Measurements from ENCODE around the gene MACROD1.
"Not testable (repeated sequence)": the region's sequence is repeated elsewhere in the genome, so short reads cannot be mapped to it uniquely, and the experiment has no call there.

Gene MACROD1

DNA sequence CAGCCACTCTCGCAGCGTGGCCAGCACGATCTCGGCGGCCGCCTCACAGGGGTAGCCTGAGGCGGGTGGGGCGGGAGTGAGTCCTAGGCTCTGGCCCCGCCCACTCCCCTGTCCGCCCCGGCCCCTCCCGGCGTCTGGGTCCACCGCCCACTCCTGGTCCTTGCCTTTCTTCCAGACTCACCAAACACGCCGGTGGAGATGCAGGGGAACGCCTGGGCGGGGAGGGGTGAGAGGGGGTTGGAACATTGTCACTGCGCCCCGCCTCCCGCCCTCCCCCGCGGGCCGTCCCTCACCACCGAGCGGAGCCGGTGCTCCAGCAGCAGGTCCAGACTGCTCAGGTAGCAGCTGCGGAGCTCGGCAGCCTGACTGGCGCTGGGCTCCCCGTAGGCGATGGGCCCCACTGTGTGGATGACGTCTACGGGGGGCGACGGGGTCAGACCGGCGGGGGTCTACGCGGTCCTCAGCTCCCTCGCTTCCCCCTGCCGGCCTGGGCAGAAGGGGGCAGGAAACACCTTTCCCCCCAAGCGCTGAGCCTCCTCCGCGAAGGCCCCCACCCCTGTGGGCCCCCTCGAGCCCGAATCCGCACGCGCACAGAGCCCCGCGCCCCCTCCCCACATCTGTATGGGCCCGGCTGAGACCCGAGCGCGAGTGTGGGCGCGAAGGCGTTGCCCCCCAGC is 166.4 kb downstream of the MACROD1 start:
- peak; percentile 24 to 54 for DNase-seq (ENCODE audit: low read depth in 2 of 2)

DNA sequence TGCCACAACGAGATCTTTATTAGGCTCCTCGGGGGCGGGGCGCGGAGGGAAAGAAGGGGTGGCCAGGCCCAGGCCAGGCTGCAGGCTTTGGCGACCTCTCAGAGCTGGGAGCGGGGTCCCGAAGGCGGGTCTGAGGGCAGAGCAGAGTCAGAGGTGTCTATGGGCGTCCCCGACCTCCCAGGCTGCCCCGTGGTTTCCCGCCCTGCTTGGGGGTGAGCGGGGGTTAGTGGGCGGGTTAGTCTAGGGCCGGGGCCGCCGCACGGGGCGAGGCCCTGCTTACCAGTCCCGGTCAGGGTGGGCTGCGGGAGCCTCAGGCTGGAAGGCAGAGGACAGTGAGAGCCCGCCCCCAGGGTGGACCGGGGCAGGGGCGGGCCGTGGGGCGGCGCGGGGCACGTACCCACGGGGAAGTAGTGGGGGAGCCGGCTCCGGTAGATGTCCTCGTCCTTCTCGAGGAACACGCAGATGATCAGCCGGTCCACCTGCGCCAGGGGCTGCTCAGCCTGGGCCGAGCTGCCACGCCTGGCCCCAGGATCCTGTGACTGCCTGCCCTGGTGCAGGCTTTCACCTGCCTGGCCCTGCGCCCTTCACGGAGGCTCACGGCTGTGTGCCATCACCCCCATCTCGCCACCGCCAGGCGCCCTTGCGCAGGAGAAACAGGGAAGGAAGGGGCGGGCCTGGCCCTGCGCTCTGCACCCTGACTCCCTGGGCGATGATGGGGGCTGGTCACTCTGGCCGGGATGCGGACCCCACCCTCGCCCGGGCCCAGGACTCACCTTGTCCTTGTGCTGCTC is 167.2 kb downstream of the MACROD1 start:
- no peak for DNase-seq (ENCODE audit: low read depth in 2 of 2)

GRCh38 chr11:63997801-63998337 is 168.0 kb downstream of the MACROD1 start:
- no peak for DNase-seq (ENCODE audit: low read depth in 2 of 2)

- no peak for DNase-seq (ENCODE audit: low read depth in 2 of 2)
Measured at GRCh38 chr11:63997104-63997700, 168.7 kb downstream of the MACROD1 start.

DNA sequence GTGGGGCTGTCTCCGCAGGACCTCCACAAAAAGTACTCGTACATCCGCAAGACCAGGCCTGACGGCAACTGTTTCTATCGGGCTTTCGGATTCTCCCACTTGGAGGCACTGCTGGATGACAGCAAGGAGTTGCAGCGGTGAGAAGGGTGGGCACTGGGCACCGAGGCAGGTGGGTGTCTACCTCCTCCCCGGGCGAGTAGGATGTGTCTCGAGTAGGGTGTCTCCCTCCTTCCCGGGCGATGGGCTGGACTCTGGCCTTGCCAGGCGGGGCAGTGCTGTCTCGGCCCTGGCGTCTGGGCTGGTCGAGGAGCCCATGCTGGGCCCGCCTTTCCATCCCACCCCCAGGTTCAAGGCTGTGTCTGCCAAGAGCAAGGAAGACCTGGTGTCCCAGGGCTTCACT is 169.4 kb downstream of the MACROD1 start:
- DNase-seq (ENCODE audit: low read depth in 2 of 2), result no peak

GRCh38 chr11:63993993-63994392 is 171.9 kb downstream of the MACROD1 start:
- DNase-seq (ENCODE audit: low read depth in 2 of 2), result no peak

DNA sequence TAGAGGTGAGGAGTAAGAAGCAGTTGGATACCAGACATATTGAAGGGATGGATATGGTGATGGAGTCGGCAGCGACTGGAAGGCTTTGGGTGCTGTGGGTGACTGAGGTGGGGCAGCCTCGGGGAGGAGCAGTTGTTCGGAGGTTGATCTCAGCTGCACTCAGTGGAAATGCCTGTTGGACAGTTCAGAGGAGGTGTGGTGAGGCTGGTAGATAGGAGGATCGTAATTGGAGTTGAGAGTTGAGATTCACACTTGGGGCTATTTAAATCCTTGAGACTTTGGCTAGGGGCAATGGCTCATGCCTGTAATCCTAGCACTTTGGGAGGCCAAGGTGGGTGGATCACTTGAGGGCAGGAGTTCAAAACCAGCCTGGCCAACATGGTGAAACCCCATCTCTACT is 172.8 kb downstream of the MACROD1 start:
- DNase-seq (ENCODE audit: low read depth in 2 of 2), result no peak

DNA sequence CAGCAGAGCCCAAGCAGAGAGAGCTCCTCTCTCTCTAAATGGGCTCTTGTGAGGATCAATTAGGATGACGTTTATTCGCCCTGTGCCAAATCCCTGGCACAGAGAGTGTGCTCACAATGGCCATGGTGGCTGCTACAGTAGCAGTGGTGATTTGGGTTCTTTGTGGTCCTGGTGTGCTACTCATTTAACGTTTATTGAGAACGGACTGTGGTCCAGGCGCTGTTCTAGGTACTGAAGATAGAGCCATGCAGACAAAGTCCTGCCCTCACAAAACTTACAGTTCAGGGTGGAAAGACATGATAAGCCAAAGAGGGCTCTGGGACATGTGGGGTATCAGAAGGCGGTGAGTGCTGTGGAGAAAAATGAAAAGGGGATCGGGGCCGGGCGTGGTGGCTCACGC is 174.4 kb downstream of the MACROD1 start:
- DNase-seq (ENCODE audit: low read depth in 2 of 2), result no peak

DNA sequence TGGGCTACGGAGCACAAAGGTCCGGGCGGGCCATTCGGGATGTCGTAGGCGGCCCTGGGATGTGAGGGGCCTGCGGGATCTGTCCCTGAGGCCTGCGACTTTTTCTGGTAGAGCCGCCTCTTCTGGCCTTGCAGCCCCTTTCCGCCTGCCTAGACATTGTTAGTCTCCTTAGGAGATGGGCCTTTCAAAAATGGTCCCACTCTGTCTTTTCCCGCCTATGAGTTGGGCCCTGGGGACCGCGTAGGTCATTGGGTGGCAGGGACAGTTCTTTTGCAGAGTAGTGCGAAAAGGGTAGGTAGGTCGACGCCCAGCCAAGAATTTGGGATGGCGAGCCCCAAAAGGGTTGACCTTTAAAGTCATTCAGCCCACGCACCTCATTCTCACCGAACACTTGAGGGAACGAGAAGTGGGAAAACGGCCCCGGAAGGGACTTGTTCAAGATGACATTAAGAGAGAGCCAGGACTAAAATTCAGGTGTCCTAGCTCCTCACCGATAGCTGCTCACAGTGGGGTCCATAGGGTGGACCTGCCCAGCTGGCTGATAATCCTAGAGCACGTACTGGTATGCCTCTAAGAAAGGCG is 178.9 kb downstream of the MACROD1 start:
- no peak for DNase-seq (ENCODE audit: low read depth in 2 of 2)

DNA sequence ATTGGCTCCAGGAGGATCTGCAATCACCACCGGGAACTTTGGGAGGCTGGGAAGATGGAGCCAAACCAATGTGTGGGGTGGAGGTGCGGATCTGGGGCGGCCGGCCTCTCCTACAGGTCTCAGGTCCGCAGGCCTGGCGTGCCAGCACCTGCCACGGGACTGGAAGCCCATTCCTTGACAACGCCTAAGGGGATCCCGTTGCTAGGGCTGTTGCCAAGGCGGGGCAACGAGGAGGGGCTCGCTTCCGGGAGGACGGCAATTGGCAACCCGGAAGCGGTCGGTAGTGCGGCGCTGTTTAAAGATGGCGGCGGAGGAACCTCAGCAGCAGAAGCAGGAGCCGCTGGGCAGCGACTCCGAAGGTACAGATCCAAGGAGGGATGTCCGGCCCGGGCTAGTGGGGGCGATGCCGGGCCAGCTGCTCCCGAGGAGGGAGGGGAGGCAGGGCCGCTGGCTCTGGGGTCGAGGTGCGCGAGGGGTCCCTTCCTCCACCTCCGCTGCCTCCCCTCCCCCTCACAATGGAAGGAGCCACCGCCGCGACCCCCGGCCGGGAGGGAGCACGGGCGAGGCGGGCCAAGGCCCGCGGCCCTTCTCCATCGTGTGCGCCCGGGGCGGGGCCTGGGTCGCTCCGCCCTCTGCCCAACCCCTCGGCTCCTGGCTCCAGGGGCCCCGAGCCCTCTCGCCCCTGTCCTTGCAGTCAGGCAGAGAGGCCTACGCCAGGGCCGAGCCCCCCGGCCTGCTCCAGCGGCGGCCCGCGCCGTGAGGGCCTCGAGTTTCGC is 179.6 kb downstream of the MACROD1 start, which contains the start of gene OTUB1:
OTUB1 (plus strand) TSS at position 283 of the 776 bp plus-strand sequence; CDS start at position 302, 19 bp downstream.
- peak; percentile 75 to 84 for DNase-seq (ENCODE audit: low read depth in 2 of 2)

DNA sequence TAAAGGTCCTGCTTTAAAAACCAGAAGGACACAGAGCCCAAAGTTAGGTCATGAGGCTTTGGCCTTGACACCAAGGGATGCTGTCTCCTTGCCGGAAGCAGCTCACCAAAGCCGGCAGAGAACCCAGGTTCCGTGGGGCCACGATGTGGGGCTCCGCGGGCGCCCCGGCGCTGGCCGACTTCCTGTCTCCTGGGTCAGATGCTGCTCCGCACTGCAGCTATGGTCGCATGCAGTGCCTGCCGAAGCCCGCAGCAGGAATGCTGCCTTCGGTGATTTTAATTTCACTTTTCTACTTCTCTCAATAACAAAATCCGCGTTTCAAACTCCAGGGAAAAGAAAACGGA is 180.1 kb downstream of the MACROD1 start:
- DNase-seq (ENCODE audit: low read depth in 2 of 2), result peak; percentile 53 to 57

- DNase-seq (ENCODE audit: low read depth in 2 of 2), result no peak
Measured at GRCh38 chr11:63979426-63979825, 186.5 kb downstream of the MACROD1 start.

GRCh38 chr11:63978551-63979239 is 187.2 kb downstream of the MACROD1 start:
- DNase-seq (ENCODE audit: low read depth in 2 of 2), result no peak

- peak; percentile 94 to 96 for DNase-seq (ENCODE audit: low read depth in 2 of 2)
Measured at GRCh38 chr11:63974259-63975143, 191.4 kb downstream of the MACROD1 start, which contains the start of gene COX8A. Gene COX8A, plus strand, starts transcription at chr11:63974620. Its CDS starts 61 bp downstream, at chr11:63974681.

DNA sequence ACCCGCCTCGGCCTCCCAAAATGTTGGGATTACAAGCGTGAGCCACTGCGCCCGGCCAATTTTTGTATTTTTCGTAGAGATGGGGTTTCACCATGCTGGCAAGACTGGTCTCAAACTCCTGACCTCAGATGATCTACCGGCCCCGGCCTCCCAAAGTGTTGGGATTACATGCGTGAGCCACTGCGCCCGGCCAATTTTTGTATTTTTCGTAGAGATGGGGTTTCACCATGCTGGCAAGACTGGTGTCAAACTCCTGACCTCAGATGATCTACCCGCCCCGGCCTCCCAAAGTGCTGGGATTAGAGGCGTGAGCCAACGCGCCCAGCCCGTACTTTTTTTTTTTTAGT is 192.0 kb downstream of the MACROD1 start:
- not testable (repeated sequence) for DNase-seq (ENCODE audit: low read depth in 2 of 2)

- DNase-seq (ENCODE audit: low read depth in 2 of 2), result no peak
Measured at GRCh38 chr11:63970902-63971301, 195.0 kb downstream of the MACROD1 start.

DNA sequence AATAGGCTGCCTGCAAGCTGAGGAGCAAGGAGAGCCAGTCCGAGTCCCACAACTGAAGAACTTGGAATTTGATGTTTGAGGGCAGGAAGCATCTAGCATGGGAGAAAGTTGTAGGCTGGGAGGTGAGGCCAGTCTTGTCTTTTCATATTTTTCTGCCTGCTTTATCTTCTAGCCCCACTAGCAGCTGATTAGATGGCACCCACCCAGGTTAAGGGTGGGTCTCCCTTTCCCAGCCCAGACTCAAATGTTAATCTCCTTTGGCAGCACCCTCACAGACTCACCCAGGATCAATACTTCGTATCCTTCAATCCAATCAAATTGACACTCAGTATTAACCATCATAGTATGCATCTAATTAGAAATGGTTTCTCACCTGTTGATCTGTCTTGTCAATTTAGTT is 196.5 kb downstream of the MACROD1 start:
- no peak for DNase-seq (ENCODE audit: low read depth in 2 of 2)

DNA sequence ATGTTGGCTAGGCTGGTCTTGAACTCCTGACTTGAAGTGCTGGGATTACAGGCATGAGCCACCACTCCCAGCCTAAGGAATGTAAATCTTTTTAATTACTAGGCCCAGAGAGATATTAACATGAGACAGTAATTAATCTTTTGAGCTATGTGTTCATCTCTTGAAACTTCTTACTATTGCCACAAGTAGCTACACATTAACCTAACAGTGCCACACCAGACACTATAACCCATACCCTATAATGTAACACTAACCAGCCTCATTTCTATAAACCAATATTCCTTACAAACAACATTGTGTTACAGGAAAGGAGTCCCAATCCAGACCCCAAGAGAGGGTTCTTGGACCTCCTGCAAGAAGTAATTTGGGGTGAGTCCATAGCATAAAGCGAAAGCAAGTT is 199.5 kb downstream of the MACROD1 start:
- no peak for DNase-seq (ENCODE audit: low read depth in 2 of 2)

DNA sequence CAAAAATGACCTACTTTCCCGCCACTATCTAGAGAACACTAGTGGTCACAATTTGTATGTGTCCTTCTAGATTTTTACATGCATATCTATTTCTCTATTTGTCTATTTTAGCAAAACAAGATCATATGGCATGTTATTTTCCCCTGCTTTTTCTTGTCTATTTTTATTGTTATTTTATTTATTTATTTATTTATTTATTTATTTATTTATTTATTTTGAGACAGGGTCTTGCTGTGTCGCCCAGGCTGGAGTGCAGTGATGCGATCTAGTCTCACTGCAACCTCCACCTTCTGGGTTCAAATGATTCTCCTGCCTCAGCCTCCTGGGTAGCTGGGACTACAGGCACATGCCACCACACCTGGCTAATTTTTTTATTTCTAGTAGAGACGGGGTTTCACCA is 202.0 kb downstream of the MACROD1 start:
- DNase-seq (ENCODE audit: low read depth in 2 of 2), result not testable (repeated sequence)

Data from stimulated activated CD4-positive, alpha-beta T cell treated with anti-CD3 and anti-CD28 coated beads, Interleukin-15, amount 100 ng/mL, for 48 hours (primary cell).